KOPT-K1 (cell line): ENCODE data around the gene NCR2.

Source experiments
- H3K27ac ChIP-seq: fragments of 200-600 bp; sonication (generic); 2 replicates; pipeline ENCODE4 v1.5.1; 2016; ENCODE audit warnings: antibody characterized with exemption, mild to moderate bottlenecking, low read depth, low read length; ENCODE audit not compliant: poor library complexity, severe bottlenecking
- H3K36me3 ChIP-seq: fragments of 200-600 bp; sonication (generic); 2 replicates; pipeline ENCODE4 v1.5.1; 2017; ENCODE audit warnings: antibody characterized with exemption, mild to moderate bottlenecking, low read length, moderate library complexity; ENCODE audit not compliant: insufficient read depth
- H3K9me3 ChIP-seq: fragments of 200-600 bp; sonication (generic); 2 replicates; pipeline ENCODE4 v1.5.1; 2017; ENCODE audit warnings: antibody characterized with exemption, low read length, mild to moderate bottlenecking; ENCODE audit not compliant: insufficient read depth, poor library complexity, severe bottlenecking

The NCR2 gene

GRCh38 chr6:41386594-41386993 lies 51.2 kb downstream of the NCR2 start:
- Histone ChIP-seq H3K36me3 (no peaks in the 10 kb centered on the region), H3K27ac (no peak overlapping the region), H3K9me3 (no peaks in the 10 kb centered on the region)

DNA sequence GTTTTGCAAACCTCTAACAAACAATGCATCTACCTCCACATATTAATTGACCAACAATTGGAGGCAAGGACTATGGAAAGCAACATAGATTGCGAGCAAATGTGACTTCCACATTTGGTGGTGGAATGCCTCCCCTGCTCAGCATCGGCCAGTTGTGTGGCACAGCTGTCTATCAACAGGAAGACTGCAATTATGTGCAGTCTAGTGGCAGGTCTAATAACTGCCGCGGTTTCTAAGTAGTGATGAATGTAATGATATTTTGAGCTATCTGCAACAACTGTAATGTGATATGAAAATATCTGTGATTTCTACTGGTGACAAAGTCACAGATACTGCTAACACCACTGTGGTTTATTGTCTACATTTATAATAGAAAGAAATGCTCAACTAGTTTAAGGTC lies 56.8 kb downstream of the NCR2 start:
- H3K9me3 ChIP-seq: peaks cover 22% of the 10 kb centered on the region
- H3K36me3 ChIP-seq: no peaks in the 10 kb centered on the region
- H3K27ac ChIP-seq: no peak overlapping the region

- Histone ChIP-seq H3K36me3 (no peaks in the 10 kb centered on the region), H3K9me3 (peaks cover 22% of the 10 kb centered on the region), H3K27ac (no peak overlapping the region)
Observed at GRCh38 chr6:41396335-41396734, 60.9 kb downstream of the NCR2 start.

DNA sequence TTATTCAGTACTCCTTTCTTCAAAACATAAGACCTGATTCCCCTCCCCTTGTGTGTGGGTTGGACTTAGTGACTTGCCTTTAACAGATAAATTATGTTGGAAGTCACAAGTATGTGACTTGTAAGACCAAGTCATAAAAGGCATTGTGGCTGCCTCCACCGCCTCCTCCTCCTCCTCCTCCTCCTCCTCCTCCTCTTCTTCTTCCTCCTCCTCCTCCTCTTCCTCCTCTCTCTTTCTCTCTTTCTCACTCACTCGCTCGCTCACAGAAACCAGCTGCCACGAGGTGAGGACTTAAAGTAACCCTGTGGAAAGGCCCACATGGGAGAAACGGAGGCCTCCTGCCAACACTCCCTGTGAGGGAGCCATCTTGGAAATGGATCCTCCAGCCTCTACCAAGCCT lies 64.0 kb downstream of the NCR2 start:
- Histone ChIP-seq H3K9me3 (peaks cover 9% of the 10 kb centered on the region), H3K36me3 (no peaks in the 10 kb centered on the region), H3K27ac (no peak overlapping the region)
